ENCODE results near the gene MVK.

MVK gene

DNA sequence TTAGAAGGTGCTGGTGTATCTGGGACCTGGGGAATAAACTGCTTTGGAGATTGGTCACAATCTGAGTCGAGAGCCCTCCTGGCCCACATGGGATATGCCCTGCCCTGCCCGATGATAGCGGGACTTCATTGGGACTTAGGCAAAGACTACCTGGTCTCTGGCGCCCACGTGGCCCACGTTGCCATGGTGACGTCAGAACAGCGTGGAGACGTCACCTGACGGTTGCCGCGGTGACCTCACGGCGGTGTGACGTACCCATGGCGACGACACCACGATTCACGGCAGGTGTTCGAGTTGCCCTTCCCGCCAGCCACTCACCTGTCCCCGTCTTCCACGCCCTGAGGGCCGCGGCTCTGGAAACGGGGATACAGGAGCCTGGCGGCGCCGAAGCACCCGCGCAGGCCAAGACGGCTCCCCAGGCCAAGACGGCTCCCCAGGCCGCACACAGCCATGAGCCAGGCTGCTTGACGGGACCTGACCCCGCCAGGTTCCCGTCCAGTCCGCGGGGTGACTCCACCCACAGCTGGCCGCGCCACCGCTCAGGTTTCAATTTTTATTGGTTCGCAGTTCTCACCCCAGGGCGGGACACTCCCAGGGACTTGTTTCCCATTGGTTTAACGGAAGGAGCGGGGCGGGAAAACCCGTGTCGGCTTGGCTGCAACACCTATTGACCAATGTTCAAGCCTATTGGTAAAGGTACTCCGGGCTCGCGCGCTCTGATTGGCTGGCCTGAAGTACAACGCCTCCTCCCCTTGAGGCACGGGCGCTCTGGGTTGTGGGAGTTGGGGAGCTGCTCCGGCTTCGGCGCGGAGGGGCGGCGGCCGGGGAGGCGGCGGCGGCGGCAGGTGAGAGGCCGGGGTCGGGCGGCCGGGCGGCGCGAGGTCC is at the start of gene MVK, which contains the start of gene MMAB:
MVK (plus strand) TSS at position 766 of the 885 bp plus-strand sequence. CDS start 1,029 bp downstream, outside the sequence.
MMAB (minus strand) TSS at position 476 of the 885 bp plus-strand sequence; CDS start at position 452, 24 bp downstream.
- peak; percentile 100 for DNase-seq

DNA sequence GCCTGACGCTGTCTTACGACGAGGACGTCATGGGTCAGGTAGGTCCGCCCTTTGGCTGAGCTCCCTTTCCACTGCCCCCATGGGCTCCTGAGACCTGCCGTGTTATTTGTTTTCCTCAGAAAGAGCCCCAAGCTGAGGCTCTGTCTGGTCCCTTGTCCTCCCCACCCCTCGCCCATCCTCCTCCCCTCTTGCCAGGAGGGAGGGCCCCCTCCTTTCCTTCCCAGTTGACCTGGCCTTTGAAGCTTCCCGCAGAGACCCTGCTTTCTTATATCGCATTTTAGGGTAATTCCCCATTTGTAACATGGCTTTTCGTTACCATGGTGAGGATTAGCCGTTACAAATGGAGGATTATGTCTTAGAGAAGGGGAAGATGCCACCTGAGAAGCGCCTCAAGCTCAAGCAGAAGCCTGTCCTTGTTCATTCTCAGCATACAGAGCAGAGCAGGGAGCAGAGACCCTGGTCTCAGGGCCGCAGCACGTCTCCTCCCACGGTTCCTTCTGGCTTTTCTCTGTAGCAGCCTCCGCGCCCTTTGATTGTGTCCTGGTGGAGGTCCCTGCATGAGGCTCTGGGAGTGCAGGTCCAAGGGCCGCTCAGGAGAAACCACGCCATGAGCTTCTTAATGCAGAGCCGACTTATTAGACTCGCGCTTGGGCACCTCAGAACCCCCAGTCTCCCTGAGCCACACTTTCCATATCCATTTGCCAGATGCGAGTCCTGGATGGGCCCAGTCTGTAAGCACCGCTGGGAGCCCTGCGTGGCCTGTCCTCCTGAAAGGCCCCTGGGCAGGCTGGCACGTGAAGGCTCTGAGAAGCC is 48.9 kb upstream of the MVK start:
- DNase-seq = no peak

- DNase-seq = no peak
Measured at GRCh38 chr12:109525279-109525585, 48.4 kb upstream of the MVK start.

DNA sequence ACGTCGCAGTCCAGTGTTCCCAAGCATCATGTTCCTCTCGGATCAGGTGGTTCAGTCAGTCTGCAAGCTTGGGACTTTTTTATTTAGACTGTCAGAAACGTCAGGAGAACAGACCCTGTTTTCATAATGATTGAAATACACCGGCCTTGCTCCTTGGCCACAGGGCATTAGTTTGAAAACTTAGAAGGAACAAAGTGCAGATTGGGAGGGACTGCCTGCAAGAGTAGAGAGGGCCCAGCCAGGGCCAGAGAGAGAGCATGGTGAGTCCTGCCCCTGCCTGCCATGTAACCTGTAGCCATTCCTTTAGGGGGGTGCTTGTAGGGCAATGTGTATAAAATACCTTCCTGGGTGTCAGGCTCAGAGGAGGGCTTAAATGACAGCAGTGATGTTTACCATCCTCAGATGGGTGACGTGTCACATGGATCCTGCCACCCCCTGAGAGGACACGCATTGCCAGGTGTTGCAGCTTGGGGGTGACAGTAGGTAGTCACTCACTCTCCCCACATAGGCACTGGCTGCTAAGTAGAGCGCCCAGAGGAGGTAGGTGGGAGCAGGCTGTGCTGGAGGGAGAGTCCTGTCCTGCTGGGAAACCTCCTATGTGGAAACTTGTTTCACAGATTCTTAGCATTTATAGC is 46.0 kb upstream of the MVK start:
- no peak for DNase-seq

GRCh38 chr12:109529691-109530640 is 43.6 kb upstream of the MVK start:
- DNase-seq = no peak

- no peak for DNase-seq
Measured at GRCh38 chr12:109531411-109531810, 42.2 kb upstream of the MVK start.

GRCh38 chr12:109532721-109533486 is 40.7 kb upstream of the MVK start:
- DNase-seq = no peak

DNA sequence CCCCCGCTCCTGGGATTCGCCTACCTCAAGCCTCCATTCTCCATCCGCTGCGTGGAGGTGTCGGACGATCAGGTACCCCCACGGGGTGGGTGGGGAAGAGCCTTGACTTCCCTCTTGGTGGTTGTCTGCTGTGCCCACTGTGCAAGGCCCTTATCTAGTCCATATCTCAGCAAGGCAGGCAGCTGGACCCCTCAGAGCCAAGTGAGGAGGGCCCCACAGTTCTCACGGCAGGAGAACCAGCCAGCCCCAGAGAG is 40.2 kb upstream of the MVK start:
- no peak for DNase-seq

GRCh38 chr12:109534456-109534855 is 39.1 kb upstream of the MVK start:
- no peak for DNase-seq

- no peak for DNase-seq
Measured at GRCh38 chr12:109535231-109535862, 38.2 kb upstream of the MVK start.

- no peak for DNase-seq
Measured at GRCh38 chr12:109535863-109536250, 37.7 kb upstream of the MVK start.

DNA sequence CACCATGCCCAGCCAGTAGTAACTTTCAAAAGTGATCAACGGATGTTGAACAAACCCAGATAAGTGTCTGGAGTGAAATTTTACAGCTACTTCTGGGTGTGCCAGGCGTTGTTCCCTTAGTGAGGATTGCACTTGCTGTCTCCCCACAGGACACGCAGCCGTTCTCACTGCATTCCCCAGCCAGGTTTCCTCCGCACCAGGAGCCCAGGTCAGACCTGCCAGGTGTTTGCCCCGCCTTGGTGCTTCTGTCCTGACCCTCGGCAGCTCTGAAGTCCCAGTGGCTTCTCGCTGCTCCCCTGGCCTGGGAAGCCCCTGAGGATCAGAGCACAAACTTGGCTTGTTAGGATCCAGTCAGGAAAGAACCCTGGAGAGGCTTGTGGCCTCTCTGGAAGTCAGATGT is 36.5 kb upstream of the MVK start:
- no peak for DNase-seq

DNA sequence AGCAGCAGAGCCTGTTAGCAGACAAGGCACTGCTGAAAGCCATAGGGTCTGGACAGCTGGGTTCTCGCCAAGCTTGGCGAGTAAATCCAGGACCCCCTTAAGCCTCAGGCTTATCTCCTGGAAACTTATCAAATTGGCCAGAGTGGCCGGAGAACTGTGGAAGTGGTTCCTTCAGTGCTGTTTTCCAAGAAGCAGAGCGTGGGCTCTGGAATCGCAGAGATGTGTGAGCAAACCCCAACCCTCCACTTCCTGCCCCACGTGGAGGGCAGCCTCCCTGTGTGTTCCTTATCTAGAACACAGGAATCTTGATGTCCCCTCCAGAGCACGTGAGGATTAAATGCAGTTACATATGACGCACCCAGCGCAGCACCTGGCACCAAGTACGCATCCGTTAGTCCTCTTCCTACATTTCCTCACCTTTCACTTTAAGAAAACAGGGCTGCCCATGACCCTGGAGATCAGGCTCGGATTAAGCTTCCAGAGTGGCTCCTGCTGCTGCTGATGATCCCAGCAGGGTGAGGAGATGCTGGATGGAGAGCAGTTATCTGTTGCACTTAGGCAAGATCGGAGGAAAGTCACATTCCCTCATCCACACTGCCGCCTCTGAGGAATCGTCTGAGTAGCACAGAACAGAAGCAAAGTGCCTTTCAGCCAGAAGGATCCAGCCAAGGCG is 35.3 kb upstream of the MVK start:
- no peak for DNase-seq

DNA sequence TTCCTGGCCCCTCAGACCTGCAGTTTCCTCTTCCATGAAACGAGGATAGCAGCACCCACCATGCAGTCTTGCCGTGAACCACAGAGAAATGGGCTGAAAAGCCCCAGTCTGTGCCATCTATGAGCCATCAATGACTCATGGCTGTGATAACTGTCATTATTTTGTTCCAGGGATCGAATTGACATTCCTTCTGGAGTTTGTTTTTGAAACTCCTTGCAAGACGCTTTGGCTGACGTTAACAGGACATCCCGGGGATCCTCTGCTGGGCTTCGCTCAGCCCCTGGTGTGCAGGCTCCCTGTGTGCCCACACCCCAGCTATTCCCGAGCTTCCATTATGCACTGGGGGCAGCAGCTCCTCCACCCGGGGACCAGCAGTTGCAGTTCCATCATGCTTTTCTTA is 34.1 kb upstream of the MVK start:
- no peak for DNase-seq

- DNase-seq = no peak
Measured at GRCh38 chr12:109540526-109541412, 32.8 kb upstream of the MVK start.

GRCh38 chr12:109541413-109541726 is 32.2 kb upstream of the MVK start:
- DNase-seq = no peak

DNA sequence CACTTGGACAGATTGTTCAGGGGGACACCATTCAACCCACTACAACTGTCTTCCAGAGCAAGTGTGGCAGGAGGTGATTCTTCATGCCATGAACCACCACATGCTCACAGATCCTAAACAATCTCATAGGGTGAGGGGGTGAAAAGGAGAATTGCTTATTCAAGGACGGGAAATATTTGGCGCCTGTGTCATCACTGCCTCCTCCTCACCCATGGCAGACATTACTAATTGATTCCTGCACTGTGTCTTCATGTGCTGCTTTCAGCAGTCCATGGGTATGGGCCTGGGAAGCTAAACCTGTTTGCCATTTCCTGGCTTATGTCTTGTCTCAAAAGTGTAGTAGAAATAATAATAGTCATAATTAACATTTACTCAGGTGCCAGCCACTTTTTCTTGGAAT is 31.6 kb upstream of the MVK start:
- no peak for DNase-seq

- no peak for DNase-seq
Measured at GRCh38 chr12:109542876-109543275, 30.7 kb upstream of the MVK start.

DNA sequence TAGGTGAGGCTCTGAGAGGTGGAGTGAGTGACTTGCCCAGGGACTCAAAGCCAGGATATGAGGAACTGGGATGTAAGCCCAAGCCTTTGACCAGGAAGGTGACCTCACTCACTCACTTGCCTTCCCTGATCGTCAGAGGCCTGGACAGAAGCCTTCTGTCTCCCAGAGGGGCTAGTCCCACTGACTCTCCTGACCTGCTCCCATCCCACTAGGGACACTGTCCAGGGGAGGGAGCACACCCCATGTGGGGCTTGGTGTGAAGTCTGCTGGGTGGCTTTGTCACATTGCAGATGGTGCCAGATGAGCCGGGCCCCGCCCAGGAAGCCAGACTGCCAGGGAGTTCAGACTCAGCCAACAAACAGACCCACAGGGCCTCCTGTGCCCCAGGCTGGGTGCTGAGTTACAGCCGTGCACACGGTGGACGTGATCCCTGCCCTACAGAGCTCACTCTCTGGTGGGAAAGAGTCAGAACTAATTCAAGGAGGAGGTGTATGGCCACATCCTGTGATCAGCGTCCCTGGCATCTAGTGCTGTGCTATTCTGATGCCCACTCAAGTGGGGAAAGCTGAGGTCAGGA is 28.6 kb upstream of the MVK start:
- DNase-seq = no peak

DNA sequence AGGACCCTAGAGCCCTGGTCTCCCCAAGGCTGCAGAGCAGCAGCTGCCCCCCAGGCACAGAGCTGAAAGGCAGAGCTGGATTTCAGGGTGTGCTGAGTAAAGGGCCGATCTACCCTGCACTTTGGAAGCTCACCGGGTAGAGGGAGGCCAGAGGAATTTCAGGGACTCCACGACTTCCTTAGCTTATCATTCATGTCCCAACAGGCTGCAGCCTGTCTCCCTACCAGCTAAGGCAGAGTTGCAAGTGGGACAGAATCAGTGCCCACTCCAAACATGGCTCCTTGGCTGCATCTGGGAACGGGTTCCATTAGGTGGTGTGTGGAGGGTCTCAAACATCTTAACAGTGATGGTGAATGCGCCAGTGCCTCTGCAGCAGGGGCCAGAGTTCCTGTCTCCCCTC is 27.8 kb upstream of the MVK start:
- DNase-seq = no peak
